GM12865 (cell line): ENCODE measurements around the gene HUWE1.
"Not testable (repeated sequence)": the region's sequence is repeated elsewhere in the genome, so short reads cannot be mapped to it uniquely, and the experiment has no call there.

ENCODE experiments used
- DNase-seq: peaks from one replicate; pipeline ENCODE4 v3.0.0; 2010; ENCODE audit warnings: low read depth
- H3K4me3 ChIP-seq: 2 replicates; pipeline ENCODE4 v1.5.1; 2011; ENCODE audit warnings: mild to moderate bottlenecking, low read depth, low read length, control low read depth
- CTCF ChIP-seq: IDR thresholded peaks from 2 replicates; pipeline ENCODE4 v1.5.1; 2011; ENCODE audit warnings: low read length, control low read depth, low read depth, inconsistent platforms; ENCODE audit not compliant: insufficient read depth; ENCODE audit errors: missing control alignments

The HUWE1 gene

GRCh38 chrX:53686151-53686885, at the start of gene HUWE1:
Gene HUWE1 (minus strand): TSS chrX:53686719. CDS start chrX:53654107, 32,612 bp downstream.
- peak; percentile 89 for DNase-seq

GRCh38 chrX:53732797-53733196, 46.3 kb upstream of the HUWE1 start:
- DNase-seq, result peak; percentile 63
- no peak for TF ChIP-seq CTCF
- no peak overlapping the region for H3K4me3 ChIP-seq

More at GRCh38 chrX:53686151-53686885, at the start of gene HUWE1:
- peak within 1 kb of the TSS; percentile 65 for H3K4me3 ChIP-seq
- TF ChIP-seq CTCF, result no peak

- H3K4me3 ChIP-seq, result no peak overlapping the region
- TF ChIP-seq CTCF, result no peak
- no peak for DNase-seq
These were observed 43.2 kb upstream of the HUWE1 start for GRCh38 chrX:53729751-53730150.

- DNase-seq, result no peak
- H3K4me3 ChIP-seq, result no peak overlapping the region
- TF ChIP-seq CTCF, result no peak
These were observed 42.0 kb upstream of the HUWE1 start for GRCh38 chrX:53728506-53728905.

GRCh38 chrX:53724872-53725271, 38.4 kb upstream of the HUWE1 start:
- no peak overlapping the region for H3K4me3 ChIP-seq
- no peak for TF ChIP-seq CTCF
- no peak for DNase-seq

- TF ChIP-seq CTCF, result no peak
- no peak overlapping the region for H3K4me3 ChIP-seq
- no peak for DNase-seq
These were observed 36.9 kb upstream of the HUWE1 start for GRCh38 chrX:53723381-53723780.

- H3K4me3 ChIP-seq, result not testable (repeated sequence)
These were observed 35.1 kb upstream of the HUWE1 start for GRCh38 chrX:53721610-53722009.

GRCh38 chrX:53719666-53720065, 33.1 kb upstream of the HUWE1 start:
- H3K4me3 ChIP-seq, result peak overlapping the region; percentile 62
- peak; percentile 67 for DNase-seq

More at GRCh38 chrX:53721610-53722009, 35.1 kb upstream of the HUWE1 start:
- DNase-seq, result not testable (repeated sequence)
